Measurements from ENCODE around the gene PRPF40A.

- TF ChIP-seq CTCF (IDR thresholded peaks at IDR 0.05) (no peak), POLR2A (IDR thresholded peaks at IDR 0.05) (no peak)
Observed at GRCh38 chr2:152626911-152627339, 90.3 kb downstream of the PRPF40A start.
